Esophagus muscularis mucosa (tissue), 4 donors: ENCODE results near the gene PLEKHA7.
A peak's percentile ranks its signal among the peaks of the same experiment; 100 is the strongest.

Source experiments
- CTCF ChIP-seq, 3 experiments: fragments of 200-600 bp in 2 of 3; fragments of 450-650 bp in 1 of 3; sonication (generic) in 2 of 3; IDR thresholded peaks; one replicate each; pipeline ENCODE4 v1.5.1; 2017 to 2019; ENCODE audit warnings: antibody characterized with exemption in 3 of 3, mild to moderate bottlenecking in 2 of 3, moderate library complexity in 1 of 3
- EP300 ChIP-seq: sonication (generic); formaldehyde crosslinking; IDR thresholded peaks from one replicate; pipeline ENCODE4 v1.6.1; 2017; ENCODE audit warnings: antibody characterized with exemption
- POLR2A ChIP-seq: fragments of 450-650 bp; IDR thresholded peaks from one replicate; pipeline ENCODE4 v1.6.1; 2017; ENCODE audit warnings: antibody characterized with exemption, moderate library complexity, mild to moderate bottlenecking, low read depth
- POLR2AphosphoS5 ChIP-seq, 2 donors: sonication (generic); formaldehyde crosslinking; IDR thresholded peaks; one replicate each; pipeline ENCODE4 v1.6.1; 2017; ENCODE audit warnings: antibody characterized with exemption in 2 of 2

- no peak for TF ChIP-seq POLR2A
- TF ChIP-seq POLR2AphosphoS5 (IDR thresholded peaks at IDR 0.05), result peak in 1 of 2 donors; percentile 25
- no peak for TF ChIP-seq CTCF (IDR thresholded peaks at IDR 0.05)
- TF ChIP-seq EP300, result no peak
Observed at GRCh38 chr11:16815047-16815767, 199.0 kb downstream of the PLEKHA7 start.
